NCI-H1417 treated with DMSO at 0.1 percent for 48 hours (cell line): Measurements from ENCODE around the gene SORL1.

Experiments used
- DNase-seq: peaks from one replicate; lab custom pipeline; 2025; lab: John Stamatoyannopoulos, UW

The SORL1 gene

GRCh38 chr11:121587182-121587581 lies 135.1 kb downstream of the SORL1 start:
- no peak for DNase-seq

DNA sequence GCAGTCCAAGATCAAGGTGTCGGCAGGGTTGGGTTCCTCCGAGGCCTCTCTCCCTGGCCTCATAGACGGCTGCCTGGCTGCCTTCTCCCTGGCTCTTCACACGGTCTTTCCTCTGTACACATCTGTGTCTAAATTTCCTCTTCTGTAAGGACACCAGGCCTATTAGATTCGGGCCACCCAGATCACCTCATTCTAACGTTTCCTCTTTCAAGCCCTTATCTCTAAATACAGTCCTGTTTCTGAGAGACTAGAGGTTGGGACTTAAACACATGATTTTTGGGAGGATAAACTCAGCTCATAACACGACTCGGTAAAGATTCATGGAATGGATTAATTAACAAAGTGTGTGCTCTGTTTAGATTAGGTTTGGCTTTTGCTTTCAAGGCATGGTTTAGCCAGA lies 136.6 kb downstream of the SORL1 start:
- no peak for DNase-seq

GRCh38 chr11:121589946-121590537 lies 137.9 kb downstream of the SORL1 start:
- no peak for DNase-seq

GRCh38 chr11:121590772-121591404 lies 138.8 kb downstream of the SORL1 start:
- no peak for DNase-seq

DNA sequence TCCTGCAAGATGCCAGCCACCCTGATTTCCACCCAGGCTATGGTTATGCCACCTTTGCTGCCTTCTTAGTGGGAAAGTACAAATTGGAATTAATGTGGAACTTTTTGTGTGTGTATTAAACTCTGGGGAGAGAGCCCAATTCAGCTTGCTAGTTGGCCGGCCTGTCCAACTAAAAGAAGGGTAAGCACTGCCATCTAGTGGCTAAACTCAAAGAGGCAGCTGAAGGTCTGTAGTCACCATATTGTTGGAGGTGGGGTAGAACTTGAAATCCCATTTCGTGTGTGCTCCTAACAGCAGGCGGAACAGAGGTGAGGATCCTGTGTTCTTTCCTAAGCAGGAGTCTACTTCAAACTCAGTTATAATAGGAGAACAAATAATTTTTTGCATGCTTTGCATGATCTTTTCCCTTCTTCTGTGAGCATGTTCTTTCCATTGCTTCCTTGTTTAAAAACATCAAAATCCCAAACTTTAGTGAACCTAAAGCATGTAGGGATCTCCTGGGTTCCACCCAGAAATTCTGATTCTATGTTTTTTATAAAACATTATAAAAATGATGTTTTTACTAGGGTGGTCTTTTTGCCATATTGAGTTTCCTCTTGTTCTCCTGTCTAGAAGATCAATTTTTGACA lies 139.4 kb downstream of the SORL1 start:
- DNase-seq = peak; percentile 33

- no peak for DNase-seq
Observed at GRCh38 chr11:121592708-121593107, 140.6 kb downstream of the SORL1 start.

DNA sequence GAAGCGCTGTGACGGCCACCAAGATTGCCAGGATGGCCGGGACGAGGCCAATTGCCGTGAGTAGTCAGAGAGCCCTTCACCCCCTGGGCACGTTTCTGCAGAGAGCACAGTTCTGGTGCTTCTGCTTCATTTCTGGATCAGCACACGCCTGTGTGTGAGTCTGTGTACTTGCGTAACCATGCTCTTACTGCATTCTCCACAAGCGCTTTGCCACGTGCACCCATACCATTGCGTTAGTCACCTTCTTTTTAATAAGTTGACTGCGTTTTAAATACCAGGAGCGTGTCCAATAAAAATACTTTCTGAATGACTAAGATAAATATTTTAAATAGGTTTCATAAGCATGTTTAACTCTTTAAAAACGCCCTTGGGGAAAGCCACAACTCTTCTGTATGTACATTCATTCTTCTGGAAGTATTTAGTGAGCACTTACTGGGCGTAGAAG lies 143.6 kb downstream of the SORL1 start:
- DNase-seq = no peak

DNA sequence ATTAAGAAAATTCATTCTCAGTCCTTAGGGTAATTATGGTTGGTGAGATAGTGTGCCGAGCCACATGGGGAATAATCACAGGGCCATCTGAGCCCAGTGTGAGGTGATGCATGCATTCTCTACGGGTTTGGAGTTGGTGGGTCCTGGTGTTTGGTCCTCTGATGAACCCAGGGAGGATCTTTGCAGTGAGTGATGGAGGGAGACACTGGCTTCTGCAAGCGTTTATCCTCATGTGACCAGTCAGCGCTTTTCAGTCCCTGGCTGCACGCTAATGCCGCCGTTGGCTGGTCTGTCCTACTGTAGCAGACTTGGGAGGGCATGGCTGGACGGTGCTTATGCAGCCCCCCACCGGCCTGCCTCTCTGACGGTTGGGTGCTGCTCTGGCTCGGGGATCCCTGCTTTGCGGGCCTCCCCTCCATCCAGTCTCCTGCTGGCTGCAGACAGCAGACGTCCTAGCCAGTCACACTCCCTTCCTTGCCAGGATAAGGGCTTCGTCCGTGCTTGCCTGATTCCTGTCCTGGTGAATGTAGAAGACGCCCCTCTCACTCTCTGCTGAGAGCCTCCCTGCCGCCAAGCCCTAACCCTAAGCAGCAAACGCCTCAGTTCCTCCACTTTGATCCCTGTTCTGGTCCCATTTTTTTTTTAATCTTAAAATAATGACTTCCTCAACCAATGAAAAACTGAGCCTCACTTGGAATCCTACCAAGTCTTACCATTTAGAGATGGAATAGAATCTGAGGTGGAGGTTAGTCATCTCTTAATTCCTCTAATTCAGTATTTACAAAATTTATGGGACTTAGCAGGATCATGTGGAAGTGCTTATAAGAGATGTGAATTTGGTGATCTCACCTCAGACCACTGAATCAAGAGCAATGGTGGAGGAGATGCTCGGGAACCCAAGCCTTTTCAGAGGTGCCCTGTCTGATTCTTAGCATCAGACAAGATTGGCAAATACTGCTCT lies 144.4 kb downstream of the SORL1 start:
- no peak for DNase-seq

GRCh38 chr11:121603316-121603715 lies 151.2 kb downstream of the SORL1 start:
- DNase-seq = no peak

GRCh38 chr11:121604152-121604551 lies 152.0 kb downstream of the SORL1 start:
- DNase-seq = no peak

DNA sequence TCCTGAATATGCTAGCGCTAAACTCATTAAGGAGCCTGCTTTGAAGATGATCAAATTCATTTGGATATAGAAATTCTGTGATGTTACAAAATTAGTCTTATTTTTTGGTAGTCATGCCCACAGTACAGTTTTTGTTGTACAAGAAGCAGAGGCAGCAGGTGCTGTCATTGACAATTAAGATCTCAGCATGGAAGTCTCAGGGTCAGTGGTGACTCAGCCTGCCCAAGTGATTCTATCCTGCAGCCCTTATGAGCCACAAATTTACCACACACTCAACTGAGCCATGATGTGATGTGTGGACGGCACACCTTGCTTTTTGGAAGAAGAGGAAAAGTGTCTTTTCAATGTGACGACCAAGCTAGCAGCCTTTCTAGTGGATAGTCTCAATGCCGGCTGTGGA lies 154.2 kb downstream of the SORL1 start:
- DNase-seq = no peak

DNA sequence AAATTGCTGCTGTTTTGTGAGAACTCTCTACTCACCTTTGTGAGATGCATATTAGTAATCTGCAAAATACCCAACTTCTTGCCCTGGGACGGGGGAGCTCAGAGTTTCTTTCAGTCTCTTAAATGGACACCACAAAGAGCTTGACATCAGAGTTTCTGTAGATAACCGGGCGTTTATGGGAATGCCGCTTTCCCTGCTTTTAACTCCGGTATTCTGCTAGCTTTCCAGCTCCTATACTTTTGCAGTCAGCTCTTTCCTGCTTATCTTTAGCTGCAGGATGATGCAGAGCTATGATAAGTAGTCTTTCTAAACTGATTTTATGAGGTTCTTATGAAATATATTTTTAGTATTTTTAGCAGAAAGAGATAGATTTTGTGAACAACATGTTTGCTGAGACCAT lies 155.2 kb downstream of the SORL1 start:
- no peak for DNase-seq

DNA sequence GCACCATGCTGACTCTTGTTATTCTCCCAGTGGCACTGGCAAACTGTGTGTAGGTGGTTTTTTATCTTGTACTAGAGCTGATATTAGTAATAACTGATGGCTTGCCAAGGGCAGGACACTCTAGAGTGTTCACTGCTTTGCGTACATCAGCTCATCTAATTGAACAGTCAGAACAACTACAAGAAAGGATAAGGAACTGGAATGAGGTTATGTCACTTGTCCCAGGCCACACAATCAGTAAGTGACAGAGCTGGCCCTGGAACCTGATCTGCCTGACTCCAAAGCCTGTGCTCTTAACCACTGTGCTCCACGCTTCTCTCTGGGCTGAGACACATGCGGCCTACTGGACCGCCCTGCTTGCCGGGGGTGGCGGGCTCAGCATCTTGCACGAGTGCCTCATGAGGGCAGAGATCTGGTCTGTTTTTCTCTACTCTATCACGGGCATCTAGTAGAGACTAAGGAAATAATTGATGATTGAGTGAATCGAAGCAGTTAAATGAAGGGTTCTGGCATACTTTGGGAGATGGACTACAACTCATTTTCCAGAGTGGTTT lies 156.5 kb downstream of the SORL1 start:
- no peak for DNase-seq

DNA sequence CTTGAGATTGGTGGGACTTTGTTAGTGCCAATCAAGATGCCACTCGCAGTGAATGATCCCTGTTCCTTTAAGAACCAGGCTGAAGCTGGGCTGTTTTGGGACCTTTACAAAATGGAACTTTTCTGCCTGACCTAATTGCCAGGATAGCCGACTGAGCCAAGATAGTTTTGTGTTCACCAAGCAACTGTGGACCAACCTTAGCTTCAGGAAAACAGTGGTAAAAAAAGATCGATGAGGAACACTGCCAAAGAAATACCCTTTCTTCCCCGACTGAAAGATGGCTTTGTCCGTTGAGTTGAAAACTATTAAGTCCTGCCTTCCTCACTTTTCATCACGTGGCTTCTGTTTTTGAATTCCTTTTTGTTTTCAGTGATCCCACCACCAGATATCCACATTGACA lies 158.6 kb downstream of the SORL1 start:
- no peak for DNase-seq

DNA sequence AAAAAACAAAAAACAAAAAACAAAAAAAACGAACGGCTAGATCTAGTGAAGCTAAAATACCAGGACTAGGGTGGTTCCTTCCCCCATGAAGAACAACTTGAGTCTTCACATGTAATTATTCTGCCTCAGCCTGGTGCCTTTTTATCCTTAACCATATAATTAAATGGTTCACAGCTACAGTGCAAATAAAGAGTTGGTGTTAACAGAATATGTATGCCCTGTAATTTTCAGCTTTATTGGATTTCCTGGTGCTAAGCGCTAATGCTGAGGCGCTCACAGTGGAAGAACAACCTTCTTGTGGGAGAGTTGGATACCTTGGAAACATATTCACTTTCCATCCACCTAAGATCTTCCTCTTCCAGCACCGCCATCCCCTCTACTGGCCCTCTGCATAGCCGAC lies 159.1 kb downstream of the SORL1 start:
- DNase-seq = peak; percentile 84

DNA sequence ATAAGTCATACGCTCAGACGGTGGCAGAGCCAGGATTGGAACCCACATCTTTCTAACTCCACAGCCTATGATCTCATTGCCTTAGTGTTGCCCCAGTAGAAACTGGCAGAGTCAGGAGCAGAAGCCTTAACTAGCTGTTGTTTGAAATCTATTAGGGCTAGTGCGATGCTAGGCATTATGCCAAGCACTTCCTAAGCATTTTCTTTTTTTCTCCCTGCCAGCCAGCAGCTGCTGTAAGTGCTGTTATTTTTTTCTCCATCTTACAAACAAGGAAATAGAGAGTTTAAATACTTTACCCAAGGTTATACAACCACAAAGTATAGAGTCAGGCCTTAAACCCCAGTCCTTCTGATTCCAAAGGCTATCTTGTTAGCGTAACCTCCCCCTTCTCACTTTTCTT lies 161.6 kb downstream of the SORL1 start:
- DNase-seq = no peak

DNA sequence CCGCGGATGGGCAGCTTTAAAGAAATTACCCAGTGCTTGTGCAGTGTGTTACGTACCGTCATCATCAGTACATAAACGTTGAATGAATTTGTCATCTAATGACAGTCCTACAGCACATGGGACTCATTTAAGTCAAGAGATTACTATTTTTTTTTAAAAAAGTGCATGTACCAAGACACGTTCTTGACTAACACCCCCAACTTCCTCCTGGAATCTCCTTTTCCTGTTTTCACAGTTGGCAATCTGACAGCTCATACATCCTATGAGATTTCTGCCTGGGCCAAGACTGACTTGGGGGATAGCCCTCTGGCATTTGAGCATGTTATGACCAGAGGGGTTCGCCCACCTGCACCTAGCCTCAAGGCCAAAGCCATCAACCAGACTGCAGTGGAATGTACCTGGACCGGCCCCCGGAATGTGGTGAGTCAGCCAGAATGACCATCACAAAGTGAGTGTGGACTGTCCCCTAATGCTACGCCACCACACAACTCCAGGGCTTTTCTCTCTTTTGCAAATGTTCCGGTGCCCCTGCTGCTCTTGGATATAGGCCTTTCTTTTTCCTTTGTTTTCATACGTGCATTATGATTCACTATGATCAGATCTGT lies 162.6 kb downstream of the SORL1 start:
- no peak for DNase-seq

- DNase-seq = no peak
Observed at GRCh38 chr11:121615501-121615900, 163.4 kb downstream of the SORL1 start.

DNA sequence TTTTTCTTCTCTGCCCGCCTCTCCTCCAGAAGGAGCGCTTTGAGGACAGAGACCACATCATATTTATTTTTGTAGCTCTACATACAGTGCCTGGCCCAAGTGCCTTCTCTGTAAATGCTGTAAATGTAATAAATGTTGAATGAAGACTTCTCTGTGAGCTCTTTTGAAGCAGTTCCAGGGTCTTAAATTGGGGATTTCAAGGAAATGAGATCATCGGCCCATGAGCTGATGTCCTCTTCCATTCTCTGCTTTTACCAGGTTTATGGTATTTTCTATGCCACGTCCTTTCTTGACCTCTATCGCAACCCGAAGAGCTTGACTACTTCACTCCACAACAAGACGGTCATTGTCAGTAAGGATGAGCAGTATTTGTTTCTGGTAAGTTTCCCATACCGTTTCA lies 166.4 kb downstream of the SORL1 start:
- no peak for DNase-seq

DNA sequence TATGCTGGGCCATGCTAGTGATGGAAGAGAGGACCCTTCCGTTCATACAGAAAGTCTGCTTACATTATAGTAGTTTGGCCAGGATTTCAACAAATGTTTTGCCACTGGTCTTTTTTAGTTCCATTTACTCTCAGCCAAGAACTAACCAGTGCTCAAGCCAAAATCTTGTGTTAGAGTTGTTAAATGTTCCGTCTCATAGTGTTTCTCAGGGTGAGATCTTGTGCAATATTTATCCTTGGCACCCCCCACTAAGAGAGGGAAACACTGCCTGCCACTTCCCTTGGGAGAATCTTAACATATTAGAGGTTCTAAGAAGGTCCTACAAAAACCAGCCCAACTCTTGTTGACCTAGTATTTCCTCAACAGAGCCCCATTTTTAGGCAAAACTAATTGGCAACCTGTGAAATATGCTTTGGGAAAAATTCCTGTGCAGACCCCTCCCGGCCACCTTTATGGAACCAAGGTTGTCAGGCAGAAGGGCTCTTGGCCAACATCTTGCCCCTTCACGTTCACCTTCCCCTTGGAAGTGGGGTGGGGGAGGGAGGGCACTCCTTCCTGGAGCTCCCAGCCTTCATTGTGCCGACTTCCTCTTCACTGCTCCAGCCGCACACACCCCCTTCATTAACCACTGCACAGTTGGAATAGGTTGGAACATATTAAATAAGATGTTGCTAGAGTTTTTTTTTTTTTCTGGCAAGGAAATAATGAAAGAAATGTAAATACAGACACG lies 173.8 kb downstream of the SORL1 start:
- DNase-seq = no peak

DNA sequence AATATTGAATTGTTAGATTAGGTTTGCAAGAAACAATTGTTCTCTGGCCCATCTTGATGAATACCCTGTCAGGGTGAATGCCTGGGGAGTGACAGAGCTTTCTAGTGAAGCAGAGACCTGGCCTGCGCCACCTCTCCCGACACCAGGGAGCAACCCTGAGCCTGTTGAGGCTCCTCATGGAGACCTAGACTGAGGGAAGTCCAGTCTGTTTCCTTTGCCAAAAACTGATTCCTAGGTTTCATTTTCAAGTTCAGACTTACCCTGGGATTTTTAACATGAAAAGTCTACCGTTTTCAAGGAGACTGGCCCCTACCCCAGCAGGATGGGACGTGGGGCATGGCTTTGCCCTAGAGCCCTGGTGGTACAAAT lies 174.4 kb downstream of the SORL1 start:
- DNase-seq = no peak
